Trophoblast cell (in vitro differentiated cells and primary cell): ENCODE data around the gene UBAC2. TPM values are rescaled to one million over a fixed set of nuclear protein-coding genes. Genes with fewer than 3 reads are reported as not detected.
A peak's percentile ranks its signal among the peaks of the same experiment; 100 is the strongest.

Experiments
- DNase-seq, 2 donors: peaks; one replicate each; pipeline ENCODE4 v3.0.0-alpha.2; 2016
- H2AFZ ChIP-seq: 2 replicates; pipeline ENCODE4 v1.6.1; 2013; ENCODE audit warnings: low read length, moderate library complexity, mild to moderate bottlenecking; ENCODE audit not compliant: insufficient read depth, poor library complexity
- H2AK5ac ChIP-seq: 2 replicates; pipeline ENCODE4 v1.6.1; 2013; ENCODE audit warnings: mild to moderate bottlenecking, low read length
- H2BK120ac ChIP-seq: 2 replicates; pipeline ENCODE4 v1.6.1; 2013; ENCODE audit warnings: low read length, mild to moderate bottlenecking, moderate library complexity; ENCODE audit not compliant: insufficient read depth, poor library complexity
- H2BK12ac ChIP-seq: 2 replicates; pipeline ENCODE4 v1.6.1; 2013; ENCODE audit warnings: mild to moderate bottlenecking, low read length, moderate library complexity
- H2BK5ac ChIP-seq: 2 replicates; pipeline ENCODE4 v1.6.1; 2013; ENCODE audit warnings: low read length, low read depth, moderate library complexity, mild to moderate bottlenecking; ENCODE audit not compliant: poor library complexity
- H3K14ac ChIP-seq: 2 replicates; pipeline ENCODE4 v1.6.1; 2013; ENCODE audit warnings: mild to moderate bottlenecking, low read length
- H3K18ac ChIP-seq: 2 replicates; pipeline ENCODE4 v1.6.1; 2013; ENCODE audit warnings: mild to moderate bottlenecking, low read length
- H3K23ac ChIP-seq: 2 replicates; pipeline ENCODE4 v1.6.1; 2013; ENCODE audit warnings: low read length
- H3K27ac ChIP-seq: 2 replicates; pipeline ENCODE4 v1.5.1; 2013; ENCODE audit warnings: low read depth, mild to moderate bottlenecking, inconsistent platforms, low read length, moderate library complexity
- H3K27me3 ChIP-seq: 2 replicates; pipeline ENCODE4 v1.6.1; 2013; ENCODE audit warnings: inconsistent platforms, mild to moderate bottlenecking, low read length, moderate library complexity; ENCODE audit not compliant: insufficient read depth
- H3K36me3 ChIP-seq, 2 experiments: 1 replicate in 1 of 2; 2 replicates in 1 of 2; pipeline ENCODE4 v1.6.1; 2013; ENCODE audit warnings: low read length in 2 of 2, mild to moderate bottlenecking in 2 of 2, moderate library complexity in 1 of 2; ENCODE audit not compliant: insufficient read depth in 2 of 2, control insufficient read depth in 1 of 2
- H3K4ac ChIP-seq: 2 replicates; pipeline ENCODE4 v1.6.1; 2013; ENCODE audit warnings: low read depth, mild to moderate bottlenecking, low read length, moderate library complexity
- H3K4me1 ChIP-seq, 2 experiments: 1 replicate in 1 of 2; 2 replicates in 1 of 2; pipeline ENCODE4 v1.6.1; 2013; ENCODE audit warnings: low read length in 2 of 2, mild to moderate bottlenecking in 2 of 2, moderate library complexity in 1 of 2; ENCODE audit not compliant: insufficient read depth in 2 of 2, control insufficient read depth in 1 of 2
- H3K4me2 ChIP-seq: 2 replicates; pipeline ENCODE4 v1.6.1; 2013; ENCODE audit warnings: inconsistent platforms, mild to moderate bottlenecking, low read length, moderate library complexity
- H3K4me3 ChIP-seq: 2 replicates; pipeline ENCODE4 v1.5.1; 2013; ENCODE audit warnings: mild to moderate bottlenecking, low read depth, low read length, inconsistent platforms
- H3K79me1 ChIP-seq: one replicate; pipeline ENCODE4 v1.6.1; 2013; ENCODE audit warnings: low read length
- H3K79me2 ChIP-seq: 2 replicates; pipeline ENCODE4 v1.6.1; 2013; ENCODE audit warnings: low read length, mild to moderate bottlenecking; ENCODE audit not compliant: control insufficient read depth, insufficient read depth, poor library complexity
- H3K9ac ChIP-seq: 2 replicates; pipeline ENCODE4 v1.6.1; 2013; ENCODE audit warnings: mild to moderate bottlenecking, low read length
- H3K9me3 ChIP-seq: 2 replicates; pipeline ENCODE4 v1.6.1; 2013; ENCODE audit warnings: low read depth, mild to moderate bottlenecking, control low read depth, inconsistent platforms, low read length; ENCODE audit not compliant: insufficient read depth
- H4K12ac ChIP-seq: 2 replicates; pipeline ENCODE4 v1.6.1; 2013; ENCODE audit warnings: low read depth, mild to moderate bottlenecking, low read length, moderate library complexity
- H4K8ac ChIP-seq: 2 replicates; pipeline ENCODE4 v1.6.1; 2013; ENCODE audit warnings: low read depth, mild to moderate bottlenecking, low read length, moderate library complexity
- H4K91ac ChIP-seq: one replicate; pipeline ENCODE4 v1.6.1; 2013; ENCODE audit warnings: low read depth, mild to moderate bottlenecking, low read length, moderate library complexity
- WGBS: extraction: QIAGEN DNeasy Blood & Tissue Kit; methylation state at CpG from one replicate; pipeline ENCODE4 v1.1.7; 2013; ENCODE audit warnings: missing lambda C conversion rate; ENCODE audit not compliant: insufficient read length, insufficient coverage; ENCODE audit errors: extremely low coverage; 5-methylcytosine and 5-hydroxymethylcytosine counted together
- polyA plus RNA-seq: library from polyadenylated mRNA; stranded (reverse); fragments of 200-250 nt; gene quantifications from 2 replicates; pipeline ENCODE4 v1.2.3, GENCODE V29; 2013

Gene UBAC2, protein sequence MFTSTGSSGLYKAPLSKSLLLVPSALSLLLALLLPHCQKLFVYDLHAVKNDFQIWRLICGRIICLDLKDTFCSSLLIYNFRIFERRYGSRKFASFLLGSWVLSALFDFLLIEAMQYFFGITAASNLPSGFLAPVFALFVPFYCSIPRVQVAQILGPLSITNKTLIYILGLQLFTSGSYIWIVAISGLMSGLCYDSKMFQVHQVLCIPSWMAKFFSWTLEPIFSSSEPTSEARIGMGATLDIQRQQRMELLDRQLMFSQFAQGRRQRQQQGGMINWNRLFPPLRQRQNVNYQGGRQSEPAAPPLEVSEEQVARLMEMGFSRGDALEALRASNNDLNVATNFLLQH
- 63.6 and 64.8 TPM in 2 replicates for polyA plus RNA-seq

DNA sequence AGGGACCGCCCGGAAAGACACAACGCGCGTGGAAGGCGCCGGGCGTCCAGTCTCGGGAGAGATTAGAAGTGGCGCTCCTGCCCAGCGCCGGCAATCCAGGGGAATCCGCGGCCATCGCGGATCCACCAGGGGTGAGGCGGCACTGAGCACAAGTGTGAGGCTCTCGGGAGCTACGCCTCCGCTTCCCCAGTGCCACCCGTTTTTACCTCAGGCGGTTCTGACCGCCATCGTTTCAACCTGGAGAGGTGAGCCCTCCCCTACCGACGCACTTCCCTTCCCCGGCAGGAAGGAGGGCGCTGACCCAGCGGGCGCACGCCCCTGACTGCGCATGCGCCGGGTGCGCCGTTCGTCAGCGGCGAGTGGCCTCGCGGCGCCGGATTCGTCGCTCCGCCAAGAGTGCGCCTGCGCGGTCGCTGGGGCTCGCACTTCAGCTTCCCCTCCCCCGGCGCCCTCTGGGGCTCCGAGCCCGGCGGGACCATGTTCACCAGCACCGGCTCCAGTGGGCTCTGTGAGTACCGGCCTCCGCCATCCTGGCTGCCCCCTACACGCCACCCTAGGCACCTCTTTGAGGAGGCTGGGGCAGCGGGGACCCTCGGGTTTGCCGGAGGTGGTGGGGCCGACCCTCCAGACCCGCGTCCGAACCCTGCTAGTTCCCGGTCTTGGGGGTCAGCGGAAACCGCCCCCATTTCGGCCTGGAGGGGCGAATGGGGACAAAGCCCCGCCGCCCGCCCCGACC lies at the start of gene UBAC2:
Gene UBAC2 (plus strand): TSS at position 423 of the 736 bp plus-strand sequence. CDS start 55 bp downstream, at position 478.
- H3K23ac ChIP-seq = no peak within 1 kb of the TSS
- H4K12ac ChIP-seq = peak within 1 kb of the TSS; percentile 93
- H3K79me1 ChIP-seq = peaks cover 20% of the 10 kb centered on the region
- peak within 1 kb of the TSS; percentile 94 for H2BK120ac ChIP-seq
- peak within 1 kb of the TSS; percentile 95 for H3K9ac ChIP-seq
- peak within 1 kb of the TSS; percentile 97 for H4K8ac ChIP-seq
- H2BK5ac ChIP-seq = peak within 1 kb of the TSS; percentile 95
- H3K9me3 ChIP-seq = no peaks in the 10 kb centered on the region
- H3K4me2 ChIP-seq = peak within 1 kb of the TSS; percentile 86
- H3K4ac ChIP-seq = peak within 1 kb of the TSS; percentile 97
- peaks cover 14% of the 10 kb centered on the region for H3K79me2 ChIP-seq
- peak within 1 kb of the TSS; percentile 90 for H3K14ac ChIP-seq
- no peaks in the 10 kb centered on the region for H3K27me3 ChIP-seq
- H3K27ac ChIP-seq = peak within 1 kb of the TSS; percentile 87
- no CpG with 5 or more reads among the region's 76 CpGs for WGBS
- H3K4me1 ChIP-seq = peaks cover 14 to 19% of the 10 kb centered on the region in 2 experiments
- H3K18ac ChIP-seq = peak within 1 kb of the TSS; percentile 95
- peak within 1 kb of the TSS; percentile 96 for H3K4me3 ChIP-seq
- no peak within 1 kb of the TSS for H2BK12ac ChIP-seq
- peak within 1 kb of the TSS; percentile 93 for H2AFZ ChIP-seq
- peak within 1 kb of the TSS; percentile 98 for H4K91ac ChIP-seq
- peak within 1 kb of the TSS; percentile 95 for H2AK5ac ChIP-seq
- peak; percentile 97 to 99 for DNase-seq
- peaks cover 2% of the 10 kb centered on the region in 2 experiments for H3K36me3 ChIP-seq

DNA sequence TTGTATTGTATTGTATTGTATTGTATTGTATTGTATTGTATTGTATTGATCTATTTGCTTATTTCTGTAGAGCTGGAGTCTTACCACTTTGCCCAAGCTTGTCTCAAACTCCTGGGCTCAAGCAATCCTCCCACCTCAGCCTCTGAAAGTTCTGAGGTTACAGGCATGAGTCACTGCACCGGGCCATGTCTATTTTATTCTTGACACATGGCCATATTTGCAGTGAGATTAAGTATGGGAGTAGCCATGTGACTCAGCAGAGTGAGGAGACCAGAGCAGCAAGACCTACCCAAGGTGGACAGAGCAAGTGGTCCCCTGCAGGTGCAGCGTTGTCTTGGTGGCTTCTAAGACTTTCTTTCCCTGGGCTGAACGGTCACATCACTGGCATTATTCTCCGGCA lies 49.1 kb upstream of the UBAC2 start:
- H3K79me1 ChIP-seq = peaks cover 2% of the 10 kb centered on the region
- H3K27me3 ChIP-seq = no peaks in the 10 kb centered on the region
- no CpG with 5 or more reads among the region's 4 CpGs for WGBS
- H2BK12ac ChIP-seq = no peak overlapping the region
- no peak overlapping the region for H4K12ac ChIP-seq
- H3K36me3 ChIP-seq = no peaks in the 10 kb centered on the region
- no peak overlapping the region for H3K27ac ChIP-seq
- H2AK5ac ChIP-seq = no peak overlapping the region
- DNase-seq = peak in 1 of 2 donors; percentile 34
- H3K4me3 ChIP-seq = no peak overlapping the region
- H2BK120ac ChIP-seq = no peak overlapping the region
- H4K8ac ChIP-seq = no peak overlapping the region
- no peak overlapping the region for H3K23ac ChIP-seq
- H3K4ac ChIP-seq = no peak overlapping the region
- no peak overlapping the region for H3K9ac ChIP-seq
- H4K91ac ChIP-seq = no peak overlapping the region
- H3K14ac ChIP-seq = no peak overlapping the region
- no peaks in the 10 kb centered on the region for H3K9me3 ChIP-seq
- H2AFZ ChIP-seq = no peak overlapping the region
- H3K18ac ChIP-seq = no peak overlapping the region
- peaks cover 7 to 11% of the 10 kb centered on the region in 2 experiments for H3K4me1 ChIP-seq
- no peak overlapping the region for H2BK5ac ChIP-seq
- H3K79me2 ChIP-seq = no peaks in the 10 kb centered on the region
- no peak overlapping the region for H3K4me2 ChIP-seq

DNA sequence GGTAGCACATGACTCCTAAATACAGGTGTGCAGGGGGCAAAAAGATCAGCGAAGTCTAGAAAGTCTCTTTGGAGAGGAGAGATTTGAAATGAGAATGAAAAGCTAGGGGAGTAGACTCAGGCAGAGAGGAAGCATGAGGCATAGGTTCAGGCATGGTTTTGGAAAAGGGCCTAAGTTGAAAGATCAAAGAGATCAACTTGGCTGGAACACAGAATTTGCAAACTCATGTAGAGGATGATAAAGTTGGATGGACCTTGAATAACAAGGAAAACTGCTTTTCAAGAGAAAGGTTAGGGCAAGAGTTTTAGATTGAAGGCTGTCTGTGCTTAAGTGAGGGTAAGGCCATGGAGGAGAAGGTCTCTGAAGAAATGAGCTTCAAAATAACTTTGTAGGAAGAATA lies 47.4 kb upstream of the UBAC2 start:
- no peak overlapping the region for H4K12ac ChIP-seq

DNA sequence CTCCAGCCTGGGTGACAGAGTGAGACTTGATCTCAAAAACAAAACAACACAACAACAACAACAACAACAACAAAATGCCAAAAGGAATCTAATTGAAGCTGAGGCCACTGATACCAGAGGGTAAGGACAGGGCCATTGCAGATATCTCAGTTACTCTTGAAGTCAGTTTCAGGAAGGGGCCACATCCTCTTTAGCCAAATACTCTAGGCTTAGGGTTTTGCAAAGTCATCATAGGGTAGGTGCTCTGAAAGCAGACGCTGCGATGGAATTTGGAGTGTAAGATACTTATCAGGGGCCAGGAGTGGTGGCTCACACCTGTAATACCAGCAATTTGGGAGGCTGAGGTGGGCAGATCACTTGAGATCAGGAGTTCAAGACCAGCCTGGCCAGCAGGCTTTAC lies 46.6 kb upstream of the UBAC2 start:
- no peak overlapping the region for H3K4me3 ChIP-seq
- no CpG with 5 or more reads among the region's 2 CpGs for WGBS
- H3K23ac ChIP-seq = no peak overlapping the region
- H4K91ac ChIP-seq = no peak overlapping the region
- no peaks in the 10 kb centered on the region for H3K79me2 ChIP-seq
- no peak overlapping the region for H3K18ac ChIP-seq
- no peak overlapping the region for H2AFZ ChIP-seq
- no peak overlapping the region for H3K4me2 ChIP-seq
- no peak overlapping the region for H2BK12ac ChIP-seq
- H4K8ac ChIP-seq = no peak overlapping the region
- no peak overlapping the region for H3K4ac ChIP-seq
- H3K27me3 ChIP-seq = no peaks in the 10 kb centered on the region
- peak in 1 of 2 donors; percentile 34 for DNase-seq
- H2BK120ac ChIP-seq = no peak overlapping the region
- no peaks in the 10 kb centered on the region for H3K36me3 ChIP-seq
- H4K12ac ChIP-seq = no peak overlapping the region
- H2BK5ac ChIP-seq = no peak overlapping the region
- no peak overlapping the region for H3K14ac ChIP-seq
- no peak overlapping the region for H3K27ac ChIP-seq
- H3K4me1 ChIP-seq = peaks cover 7 to 13% of the 10 kb centered on the region in 2 experiments
- no peak overlapping the region for H3K9ac ChIP-seq
- H3K9me3 ChIP-seq = no peaks in the 10 kb centered on the region
- H2AK5ac ChIP-seq = no peak overlapping the region
- H3K79me1 ChIP-seq = peaks cover 2% of the 10 kb centered on the region

More for the DNA sequence above, 47.4 kb upstream of the UBAC2 start:
- Histone ChIP-seq H3K14ac (no peak overlapping the region), H3K4me3 (no peak overlapping the region), H3K18ac (no peak overlapping the region), H4K91ac (no peak overlapping the region), H2AK5ac (no peak overlapping the region), H3K79me2 (no peaks in the 10 kb centered on the region), H3K9me3 (no peaks in the 10 kb centered on the region), H2AFZ (no peak overlapping the region), H2BK5ac (no peak overlapping the region), H3K4ac (no peak overlapping the region), H2BK12ac (no peak overlapping the region), H3K27me3 (no peaks in the 10 kb centered on the region), H3K9ac (no peak overlapping the region), H2BK120ac (no peak overlapping the region), H3K4me2 (no peak overlapping the region), H4K8ac (no peak overlapping the region), H3K36me3 (no peaks in the 10 kb centered on the region), H3K4me1 (peaks cover 7 to 11% of the 10 kb centered on the region in 2 experiments), H3K27ac (no peak overlapping the region), H3K79me1 (peaks cover 2% of the 10 kb centered on the region), H3K23ac (no peak overlapping the region)
- WGBS = no CpG with 5 or more reads among the region's 1 CpG
- no peak for DNase-seq
